Measurements from ENCODE around the gene FBL.
"Not testable (repeated sequence)": the region's sequence is repeated elsewhere in the genome, so short reads cannot be mapped to it uniquely, and the experiment has no call there.

The FBL gene

GRCh38 chr19:39845933-39846677 is at the start of gene FBL:
FBL (minus strand) TSS chr19:39846379; CDS start chr19:39846300, 79 bp downstream.
- DNase-seq: peak; percentile 89

GRCh38 chr19:39895096-39895495 is 48.9 kb upstream of the FBL start:
- not testable (repeated sequence) for DNase-seq

- not testable (repeated sequence) for DNase-seq
Measured at GRCh38 chr19:39894236-39894606, 48.0 kb upstream of the FBL start.

GRCh38 chr19:39893366-39894235 is 47.4 kb upstream of the FBL start:
- DNase-seq: not testable (repeated sequence)

- not testable (repeated sequence) for DNase-seq
Measured at GRCh38 chr19:39892506-39892902, 46.3 kb upstream of the FBL start.

GRCh38 chr19:39891660-39892505 is 45.7 kb upstream of the FBL start:
- not testable (repeated sequence) for DNase-seq

GRCh38 chr19:39890755-39891551 is 44.8 kb upstream of the FBL start:
- no peak for DNase-seq

GRCh38 chr19:39889872-39890754 is 43.9 kb upstream of the FBL start:
- not testable (repeated sequence) for DNase-seq

GRCh38 chr19:39887456-39887951 is 41.3 kb upstream of the FBL start:
- not testable (repeated sequence) for DNase-seq

- not testable (repeated sequence) for DNase-seq
Measured at GRCh38 chr19:39885821-39886554, 39.8 kb upstream of the FBL start.

- DNase-seq: not testable (repeated sequence)
Measured at GRCh38 chr19:39884721-39885120, 38.5 kb upstream of the FBL start.

- DNase-seq: not testable (repeated sequence)
Measured at GRCh38 chr19:39882645-39883044, 36.5 kb upstream of the FBL start.

- peak; percentile 7 for DNase-seq
Measured at GRCh38 chr19:39881495-39882110, 35.4 kb upstream of the FBL start.

- not testable (repeated sequence) for DNase-seq
Measured at GRCh38 chr19:39880241-39880640, 34.1 kb upstream of the FBL start.

GRCh38 chr19:39879796-39880195 is 33.6 kb upstream of the FBL start:
- DNase-seq: not testable (repeated sequence)

GRCh38 chr19:39878866-39879265 is 32.7 kb upstream of the FBL start:
- DNase-seq: not testable (repeated sequence)

GRCh38 chr19:39878398-39878797 is 32.2 kb upstream of the FBL start:
- DNase-seq: no peak

- DNase-seq: not testable (repeated sequence)
Measured at GRCh38 chr19:39877982-39878381, 31.8 kb upstream of the FBL start.

GRCh38 chr19:39877488-39877887 is 31.3 kb upstream of the FBL start:
- not testable (repeated sequence) for DNase-seq
